ENCODE data around the gene CAMK1D.
A peak's percentile ranks its signal among the peaks of the same experiment; 100 is the strongest.

The CAMK1D gene

GRCh38 chr10:12661671-12662070 lies 312.3 kb downstream of the CAMK1D start:
- DNase-seq: no peak

GRCh38 chr10:12663863-12664262 lies 314.5 kb downstream of the CAMK1D start:
- no peak for DNase-seq

- DNase-seq: no peak
Observed at GRCh38 chr10:12665501-12665900, 316.2 kb downstream of the CAMK1D start.

DNA sequence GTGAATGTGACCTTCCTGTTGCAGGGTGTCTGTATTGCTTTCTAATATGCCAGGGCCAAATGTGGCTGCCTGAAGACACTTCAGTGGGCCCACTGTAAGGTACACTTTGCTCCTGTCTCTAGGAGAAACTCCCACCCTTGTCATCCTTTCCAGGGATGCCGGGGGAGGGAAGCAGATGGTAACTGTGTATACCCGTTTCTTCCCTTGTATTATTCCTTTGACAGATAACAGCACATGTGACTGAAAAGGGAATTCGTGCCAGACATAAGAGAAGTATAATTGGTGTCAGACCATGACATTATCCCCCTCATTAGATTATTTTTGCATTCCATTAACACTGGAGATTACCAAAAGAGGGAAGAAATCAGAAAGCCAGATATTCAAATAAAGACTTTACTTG lies 317.7 kb downstream of the CAMK1D start:
- DNase-seq: no peak

GRCh38 chr10:12668634-12669033 lies 319.3 kb downstream of the CAMK1D start:
- DNase-seq: no peak

GRCh38 chr10:12670004-12670403 lies 320.7 kb downstream of the CAMK1D start:
- no peak for DNase-seq

DNA sequence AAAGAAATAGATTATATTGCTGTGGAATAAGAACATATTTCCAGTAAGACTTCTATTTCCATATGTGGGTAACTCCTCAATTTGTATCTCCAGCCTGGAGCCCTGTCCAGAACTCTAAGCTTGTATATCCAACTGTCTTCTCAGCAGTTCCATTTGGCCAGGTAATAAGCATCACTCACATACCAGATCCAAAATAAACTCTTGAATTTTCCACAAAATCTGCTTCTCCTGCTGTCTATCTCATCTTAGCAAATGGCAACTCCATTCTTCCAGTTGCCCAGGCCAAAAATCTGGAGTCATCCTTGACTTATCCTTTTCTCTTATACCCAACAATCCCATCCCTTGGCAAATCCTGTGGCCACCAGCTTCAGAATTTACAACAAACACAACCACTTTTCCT lies 325.8 kb downstream of the CAMK1D start:
- DNase-seq: no peak

- no peak for DNase-seq
Observed at GRCh38 chr10:12679636-12680035, 330.3 kb downstream of the CAMK1D start.

- no peak for DNase-seq
Observed at GRCh38 chr10:12681252-12681651, 331.9 kb downstream of the CAMK1D start.

- DNase-seq: no peak
Observed at GRCh38 chr10:12684784-12685183, 335.4 kb downstream of the CAMK1D start.

DNA sequence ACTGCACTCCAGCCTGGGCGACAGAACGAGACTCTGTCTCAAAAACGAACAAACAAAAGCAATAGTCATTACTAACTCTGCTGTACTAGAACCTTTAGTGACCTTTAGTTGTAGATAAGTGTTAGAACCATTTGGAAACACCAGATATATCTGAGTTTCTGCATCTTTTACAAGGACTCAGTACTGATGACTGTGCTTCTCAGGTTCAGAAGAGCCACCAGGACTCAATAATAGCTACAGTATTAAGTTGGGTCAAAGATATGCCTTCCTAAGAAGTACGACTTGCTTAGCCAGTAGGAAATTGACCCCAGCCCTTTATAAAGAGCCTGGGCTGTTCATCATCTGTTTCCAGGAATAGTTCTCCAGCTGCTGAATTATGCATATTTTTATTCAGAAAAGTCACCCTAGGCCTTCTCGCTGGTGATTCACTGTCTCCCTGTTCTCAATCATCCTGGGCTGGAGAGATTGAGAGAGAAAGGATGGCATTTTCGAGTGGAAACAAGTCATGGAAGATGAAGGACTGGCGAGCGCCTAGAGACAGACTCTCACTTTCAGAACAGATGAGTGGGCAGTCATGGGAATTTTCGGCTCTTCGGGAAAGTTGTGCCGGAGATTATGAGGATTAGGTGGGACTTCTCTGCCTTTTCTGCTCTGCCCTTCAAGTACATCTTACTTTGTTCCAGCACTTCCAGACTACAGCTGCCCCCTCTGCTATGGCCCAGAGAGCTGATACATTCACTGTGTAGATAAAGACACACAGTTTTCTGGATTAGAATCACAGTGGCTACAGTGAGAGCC lies 336.1 kb downstream of the CAMK1D start:
- no peak for DNase-seq

DNA sequence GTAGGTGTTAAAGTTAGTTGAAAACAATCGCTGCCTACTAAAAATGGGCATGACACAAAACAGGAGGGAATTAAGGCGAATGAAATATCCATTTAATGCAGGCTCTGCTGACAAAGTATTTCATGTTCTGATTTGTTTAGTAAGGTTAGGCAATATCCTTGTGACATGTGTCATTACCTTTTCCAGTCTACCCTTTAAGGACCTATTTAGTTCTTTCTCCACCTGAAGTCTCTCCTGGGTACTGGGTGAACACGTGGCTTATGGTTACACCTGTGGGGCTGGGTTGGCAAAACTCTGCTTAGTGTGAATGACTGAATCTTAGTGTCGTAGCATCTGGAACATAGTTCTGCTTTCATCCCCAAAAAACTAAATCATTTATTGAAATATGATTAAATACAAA lies 338.6 kb downstream of the CAMK1D start:
- no peak for DNase-seq

- no peak for DNase-seq
Observed at GRCh38 chr10:12689893-12690292, 340.5 kb downstream of the CAMK1D start.

DNA sequence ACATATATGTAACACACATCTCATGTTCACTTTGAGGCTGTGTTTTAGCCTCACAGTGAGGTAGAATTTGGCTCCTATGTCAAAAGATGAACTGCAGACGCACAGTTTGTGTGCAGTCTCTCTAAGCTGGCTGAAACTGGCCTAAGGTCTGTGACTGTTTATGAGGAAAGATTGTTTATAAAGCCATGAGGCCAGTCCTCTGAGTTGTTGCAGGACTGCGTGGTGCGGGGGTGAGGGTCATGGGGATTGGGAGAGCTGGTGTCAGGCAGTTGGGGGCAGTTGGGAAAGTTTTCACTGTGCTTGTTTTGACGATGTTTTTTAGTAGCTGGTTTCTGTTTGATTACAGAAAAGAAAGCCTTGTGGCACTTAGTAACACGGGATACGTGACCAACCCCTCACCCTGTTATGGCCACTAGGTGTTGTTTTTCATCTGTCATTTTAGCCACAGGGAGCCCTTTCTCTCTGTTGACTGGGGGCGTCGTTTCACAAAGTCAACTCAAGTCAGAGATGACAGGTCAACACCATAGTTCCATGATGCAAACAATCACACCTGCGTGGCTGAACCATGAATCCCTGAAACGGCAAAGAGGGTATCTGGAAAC lies 341.3 kb downstream of the CAMK1D start:
- no peak for DNase-seq

DNA sequence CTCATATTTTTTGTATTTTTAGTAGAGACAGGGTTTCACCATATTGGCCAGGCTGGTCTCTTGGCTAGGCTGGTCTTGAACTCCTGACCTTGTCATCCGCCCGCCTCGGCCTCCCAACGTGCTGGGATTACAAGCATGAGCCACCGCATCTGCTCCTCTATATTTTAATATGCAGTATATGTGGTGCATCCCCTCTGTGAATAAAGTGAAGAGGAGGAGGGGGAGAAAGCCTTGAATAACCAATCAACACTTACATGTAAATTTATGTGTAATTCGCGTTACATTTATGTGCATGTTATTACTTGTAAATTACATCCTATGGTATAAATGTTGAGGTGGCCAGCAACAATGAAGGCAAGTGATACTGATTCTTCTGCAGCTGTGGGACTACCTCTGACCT lies 342.2 kb downstream of the CAMK1D start:
- no peak for DNase-seq

DNA sequence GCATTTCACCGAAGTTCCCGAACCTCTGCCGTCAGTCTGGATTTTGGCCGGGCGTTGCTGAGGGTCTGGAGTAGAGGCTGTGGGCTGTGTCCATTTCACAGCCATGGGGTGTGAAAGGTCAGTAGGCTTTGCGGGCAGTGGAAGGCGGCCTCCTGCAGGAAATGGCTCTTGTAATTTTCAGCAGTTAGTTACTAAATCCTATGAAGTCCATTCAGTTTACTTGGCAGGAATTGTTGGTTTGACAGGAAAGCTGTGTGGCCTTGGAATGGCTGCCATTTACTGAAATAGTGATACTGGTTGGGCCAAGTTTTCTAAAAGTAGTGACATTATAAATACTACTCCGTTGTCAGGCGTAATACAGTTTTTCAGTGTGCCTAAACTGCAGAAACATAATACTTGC lies 348.4 kb downstream of the CAMK1D start:
- no peak for DNase-seq

DNA sequence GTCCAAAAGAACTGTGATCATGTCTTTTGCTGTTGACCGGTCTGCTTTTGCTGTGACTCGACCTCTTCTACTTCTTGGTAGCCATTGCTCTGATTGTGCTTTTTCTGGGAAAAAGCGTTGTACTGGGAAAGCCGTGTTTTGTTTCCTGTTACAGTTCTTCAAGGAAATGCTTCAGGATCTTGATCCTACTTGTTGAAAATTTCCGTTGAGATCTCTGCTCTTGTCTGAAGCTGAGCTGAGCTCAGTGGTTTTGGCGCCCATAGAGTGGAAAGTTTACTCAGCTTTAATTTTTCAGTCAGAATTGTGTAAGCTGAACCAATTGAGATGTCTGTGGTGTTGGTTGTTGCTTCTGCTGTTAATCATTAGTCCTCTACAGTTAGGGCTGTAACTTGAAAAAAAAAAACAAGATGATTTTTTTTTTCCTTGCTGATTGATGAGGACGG lies 349.9 kb downstream of the CAMK1D start:
- no peak for DNase-seq

GRCh38 chr10:12699781-12700556 lies 350.6 kb downstream of the CAMK1D start:
- peak; percentile 20 for DNase-seq

- DNase-seq: no peak
Observed at GRCh38 chr10:12700557-12700874, 351.2 kb downstream of the CAMK1D start.

DNA sequence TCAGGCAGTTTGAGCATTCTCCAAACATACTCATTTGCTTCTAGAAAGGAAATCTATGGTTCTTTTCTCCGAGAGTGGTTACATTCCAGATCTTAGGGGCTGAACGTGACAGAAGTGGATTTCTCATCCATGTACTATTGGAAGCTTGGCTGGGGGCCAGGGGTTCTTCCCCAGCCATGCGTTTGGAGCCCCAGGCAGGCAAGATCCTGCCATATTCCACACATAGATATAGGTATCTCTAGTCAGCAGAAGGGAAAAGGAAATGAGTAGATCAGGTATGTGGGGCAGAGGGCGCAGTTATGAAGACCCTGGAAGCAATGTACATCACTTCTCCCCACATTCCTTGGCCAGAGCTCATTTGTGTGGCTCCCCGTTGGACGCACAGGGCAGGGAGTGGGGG lies 352.3 kb downstream of the CAMK1D start:
- no peak for DNase-seq

DNA sequence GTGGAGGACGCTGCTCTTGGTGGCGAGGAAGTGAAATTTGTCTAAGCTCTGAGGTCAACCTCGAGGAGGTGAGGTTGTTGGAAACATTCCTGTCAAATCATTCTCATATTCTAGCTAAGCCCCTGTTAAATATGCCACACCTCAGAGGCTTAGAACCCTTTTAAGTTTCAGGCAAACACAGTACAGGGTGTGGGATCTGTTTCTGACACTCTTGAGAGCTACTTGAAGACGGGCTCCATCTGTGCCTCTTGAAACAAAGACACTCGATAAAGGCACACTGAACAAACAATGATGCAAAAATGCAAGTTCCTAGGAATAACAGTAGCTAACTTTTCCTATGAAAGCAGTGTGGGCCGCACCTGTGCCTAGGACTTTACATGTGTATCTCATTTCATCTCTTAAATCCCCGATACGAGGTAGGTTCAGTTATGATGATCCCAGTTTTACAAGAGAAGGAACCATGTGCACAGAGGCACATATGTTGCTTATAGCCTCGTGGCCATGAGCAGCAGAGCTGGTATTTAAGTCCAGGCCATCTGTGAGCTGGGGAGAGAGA lies 352.9 kb downstream of the CAMK1D start:
- DNase-seq: no peak

DNA sequence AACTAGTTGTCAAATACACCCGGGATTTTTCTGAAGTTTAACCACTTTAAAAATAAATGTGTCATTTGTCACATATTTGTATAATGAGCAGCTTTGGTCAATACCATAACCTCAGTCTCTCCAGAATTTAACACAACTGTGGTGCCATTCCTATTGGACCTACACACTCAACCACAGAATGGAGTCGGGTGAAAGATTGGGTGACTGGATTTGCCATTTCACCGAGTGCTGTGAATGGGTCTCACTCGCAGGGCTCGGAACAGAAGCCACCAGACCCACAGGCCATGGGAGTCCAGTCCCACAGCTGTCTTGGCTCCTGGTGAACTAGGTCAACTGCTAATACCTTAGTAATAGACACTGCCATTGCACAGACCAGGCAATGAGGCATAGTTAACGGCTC lies 353.8 kb downstream of the CAMK1D start:
- no peak for DNase-seq

DNA sequence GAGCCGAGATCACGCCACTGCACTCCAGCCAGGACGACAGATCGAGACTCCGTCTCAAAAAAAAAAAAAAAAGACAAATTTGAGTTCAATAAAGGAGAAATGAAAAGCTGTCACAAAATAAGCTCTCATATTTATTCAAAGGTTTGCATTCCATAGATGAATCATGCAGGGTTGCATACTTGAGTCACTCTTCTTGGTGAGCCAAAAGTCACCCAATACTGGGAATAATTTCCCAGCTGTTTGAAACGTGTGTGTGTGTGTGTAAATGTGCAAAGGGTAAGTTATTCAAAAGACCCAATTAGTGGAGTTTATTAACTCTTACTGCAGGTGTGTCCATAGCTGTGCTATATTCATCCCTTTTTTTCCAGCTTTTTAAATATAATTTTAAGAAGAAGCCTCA lies 354.5 kb downstream of the CAMK1D start:
- no peak for DNase-seq

DNA sequence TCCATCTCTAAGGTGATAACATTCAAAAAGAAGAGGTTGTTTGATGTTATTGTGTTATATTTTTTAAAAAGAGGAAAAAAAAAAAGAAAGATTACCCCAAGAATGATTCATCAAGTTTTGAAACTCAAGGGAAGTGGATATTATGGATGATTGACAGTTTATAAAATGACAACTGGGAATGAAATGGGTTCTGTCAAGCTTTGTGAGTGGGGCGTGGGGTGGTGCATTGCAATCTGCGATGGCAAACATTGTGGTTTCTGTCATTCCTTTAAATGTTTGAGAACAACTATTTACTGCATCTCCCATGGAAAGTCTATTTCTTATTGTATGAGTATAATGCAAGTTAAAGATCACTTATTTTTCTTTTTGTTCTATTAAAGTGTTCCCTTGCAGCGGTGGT lies 355.1 kb downstream of the CAMK1D start:
- DNase-seq: no peak
